Amygdala (tissue), 56 donors: ENCODE data around the gene BOC.
A peak's percentile ranks its signal among the peaks of the same experiment; 100 is the strongest.

Source experiments
- DNase-seq, 56 donors: peaks; one replicate each; lab custom pipeline; 2025; lab: John Stamatoyannopoulos, UW

BOC gene

DNA sequence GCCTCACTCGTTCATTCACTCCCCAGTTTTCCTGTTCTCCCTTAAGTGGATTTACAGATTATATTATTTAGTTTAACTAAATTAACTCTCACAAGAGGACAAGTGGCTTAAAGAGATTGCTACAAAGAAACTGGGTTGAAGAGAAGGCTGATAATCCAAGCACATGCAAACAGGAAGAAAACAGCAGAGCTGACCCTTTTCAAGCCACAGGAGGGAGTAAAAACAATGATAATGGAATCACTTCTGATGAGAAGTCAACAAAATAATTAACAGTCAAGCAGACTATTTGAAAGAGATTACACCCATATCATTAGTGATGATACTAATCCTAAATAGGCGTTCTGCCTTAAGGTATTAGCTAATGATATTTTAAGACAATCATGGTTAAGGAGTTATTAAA is 31.7 kb downstream of the BOC start:
- DNase-seq = no peak

DNA sequence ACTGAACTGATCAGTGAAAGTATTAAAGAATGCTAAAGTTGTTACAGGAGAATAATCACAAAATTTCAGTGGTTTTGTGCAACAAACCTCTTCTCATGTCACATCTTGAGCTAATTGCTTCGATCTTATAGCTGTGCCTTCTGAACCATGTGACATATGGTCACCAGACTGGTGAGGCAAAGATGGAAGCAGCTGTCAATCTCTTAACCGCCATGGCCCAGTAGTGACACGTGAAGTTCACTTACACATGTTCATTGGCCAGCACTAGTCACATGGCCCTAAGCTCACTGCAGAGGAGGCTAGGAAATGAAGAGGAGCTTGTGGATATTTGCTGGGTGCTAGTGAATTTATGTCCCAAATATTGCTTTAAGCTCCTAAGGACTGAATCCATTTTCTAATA is 32.5 kb downstream of the BOC start:
- DNase-seq = no peak

DNA sequence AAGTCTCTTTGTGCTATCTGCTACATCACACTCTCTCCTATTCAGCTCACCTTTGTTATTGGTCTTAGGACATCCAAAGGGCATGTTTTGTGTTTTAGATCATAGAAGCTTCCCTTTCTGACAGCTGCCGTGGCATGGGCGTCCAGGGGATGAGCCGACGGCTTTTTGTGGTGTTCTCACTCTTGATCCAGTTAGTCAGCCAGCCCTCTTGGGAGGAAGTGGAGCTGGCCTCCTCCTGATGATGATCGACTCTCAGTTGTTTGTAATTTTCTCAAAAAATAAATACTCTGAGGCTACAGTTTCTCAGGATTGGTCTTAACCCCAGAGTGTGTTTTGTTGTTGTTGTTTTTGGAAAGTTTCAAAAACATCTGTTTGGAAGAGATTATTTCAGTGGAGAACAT is 34.4 kb downstream of the BOC start:
- DNase-seq = no peak

DNA sequence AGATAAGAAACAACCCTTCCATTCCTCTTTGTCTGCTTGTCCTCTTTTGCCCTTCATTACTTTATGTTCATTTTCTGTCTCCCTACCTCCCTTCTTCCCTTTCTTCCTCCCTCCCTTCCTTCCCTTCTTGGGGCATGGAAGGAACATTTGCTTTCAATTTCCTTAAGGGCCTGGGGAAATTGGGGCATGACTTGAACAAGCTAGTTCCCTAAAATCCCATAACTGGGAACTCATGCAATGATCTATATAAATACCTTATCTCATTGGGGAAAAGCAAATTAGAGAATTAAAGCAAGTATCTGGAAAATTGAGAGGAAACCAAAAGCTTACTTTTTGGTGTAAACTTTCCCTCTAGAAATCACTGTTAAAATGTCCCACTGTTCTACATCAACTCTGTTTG is 35.7 kb downstream of the BOC start:
- no peak for DNase-seq

DNA sequence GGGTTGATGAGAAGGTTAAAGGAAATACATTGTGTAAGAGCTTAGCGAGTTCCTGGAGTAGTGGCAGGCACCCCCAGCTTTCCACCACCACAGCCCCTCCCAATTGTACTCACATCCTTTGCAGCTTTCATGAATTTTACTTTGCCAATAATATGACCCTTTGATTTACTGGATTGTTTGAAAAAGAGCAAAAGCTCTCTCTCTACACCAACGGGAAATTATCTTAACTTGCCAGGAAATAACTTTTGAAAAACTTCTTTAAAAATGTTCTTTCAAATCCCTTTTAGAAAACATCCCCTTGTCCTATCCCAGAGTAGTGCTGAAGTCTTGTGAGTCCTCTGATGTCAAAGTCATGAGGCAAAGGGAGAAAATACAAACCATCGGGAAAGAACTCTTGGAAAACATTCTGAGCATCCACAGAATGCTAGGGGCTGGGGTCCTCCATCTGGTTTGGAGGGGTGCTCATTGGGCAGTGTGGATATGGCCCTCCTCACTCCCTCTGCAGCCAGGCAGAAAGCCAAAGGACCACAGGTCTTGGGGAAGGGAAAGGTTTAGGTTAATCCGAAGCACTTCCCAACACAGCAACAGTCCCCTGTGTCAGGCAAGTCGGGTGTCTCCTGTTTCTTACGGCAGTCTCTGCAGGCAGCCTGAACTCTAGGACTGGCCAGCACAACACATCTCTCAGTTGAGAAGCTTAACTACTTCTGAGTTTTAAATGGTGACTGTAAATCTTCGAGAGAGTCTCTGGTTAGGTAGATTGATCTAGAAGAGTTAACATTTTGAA is 36.5 kb downstream of the BOC start:
- no peak for DNase-seq

DNA sequence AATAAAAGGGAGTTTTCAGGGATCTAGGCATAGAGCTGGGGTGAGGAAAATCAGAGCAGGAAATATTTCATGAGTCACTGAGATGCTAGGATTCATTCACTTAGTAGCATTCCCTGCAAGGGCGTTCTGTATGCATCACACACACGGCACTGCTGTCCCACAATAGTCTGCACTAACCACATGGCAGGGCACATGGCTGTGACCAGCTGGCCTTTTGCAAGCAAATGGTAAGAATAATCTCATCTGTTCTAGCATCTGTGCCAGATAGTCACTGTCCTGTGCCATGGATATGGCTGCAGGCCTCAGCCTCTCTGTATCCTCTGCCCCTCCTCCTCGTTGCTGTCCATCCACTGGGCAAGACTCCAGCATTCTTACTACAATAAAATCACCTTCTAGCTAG is 37.8 kb downstream of the BOC start:
- peak in 22 of 56 donors; percentile 9 to 53 (median 28) for DNase-seq

DNA sequence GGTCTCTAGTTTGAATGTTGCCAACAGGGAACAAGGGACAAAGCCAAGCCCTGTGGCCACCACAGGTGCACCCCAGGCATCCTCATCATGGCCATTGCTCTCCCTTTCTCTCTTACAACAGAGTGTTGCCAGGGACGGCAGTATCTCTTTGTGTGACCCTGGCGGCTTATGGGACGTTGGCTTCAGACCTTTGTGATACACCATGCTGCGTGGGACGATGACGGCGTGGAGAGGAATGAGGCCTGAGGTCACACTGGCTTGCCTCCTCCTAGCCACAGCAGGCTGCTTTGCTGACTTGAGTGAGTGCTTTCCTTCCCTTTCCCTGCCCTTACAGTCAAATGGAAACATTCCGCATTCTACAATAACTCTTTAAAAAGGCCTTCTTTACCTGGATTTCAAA is 38.2 kb downstream of the BOC start:
- DNase-seq = no peak

DNA sequence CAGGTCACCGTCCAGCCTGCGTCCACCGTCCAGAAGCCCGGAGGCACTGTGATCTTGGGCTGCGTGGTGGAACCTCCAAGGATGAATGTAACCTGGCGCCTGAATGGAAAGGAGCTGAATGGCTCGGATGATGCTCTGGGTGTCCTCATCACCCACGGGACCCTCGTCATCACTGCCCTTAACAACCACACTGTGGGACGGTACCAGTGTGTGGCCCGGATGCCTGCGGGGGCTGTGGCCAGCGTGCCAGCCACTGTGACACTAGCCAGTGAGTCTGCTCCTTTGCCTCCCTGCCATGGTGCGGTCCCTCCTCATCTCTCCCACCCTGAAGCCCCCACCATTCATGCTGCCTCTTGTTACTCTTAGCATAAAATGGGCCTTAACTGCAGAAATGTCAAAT is 39.2 kb downstream of the BOC start:
- DNase-seq = no peak

DNA sequence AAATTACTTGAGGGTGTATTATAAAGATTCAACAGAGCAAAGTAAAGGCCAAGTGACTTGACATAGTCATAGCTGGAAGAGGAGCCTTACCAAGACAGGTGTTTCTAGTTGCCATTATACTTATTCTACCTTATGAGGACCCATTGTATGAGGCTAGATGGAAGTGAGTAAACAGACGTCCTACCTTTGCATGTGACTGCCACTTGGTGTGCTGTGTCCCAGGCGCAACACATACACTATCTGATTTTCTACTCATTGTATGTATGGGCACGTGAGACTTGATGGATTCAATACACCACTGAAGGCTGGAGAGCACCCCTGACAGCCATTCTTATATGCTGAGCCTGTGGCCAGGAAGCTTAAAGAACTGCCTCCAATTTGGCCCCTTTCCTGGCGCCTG is 40.5 kb downstream of the BOC start:
- no peak for DNase-seq

DNA sequence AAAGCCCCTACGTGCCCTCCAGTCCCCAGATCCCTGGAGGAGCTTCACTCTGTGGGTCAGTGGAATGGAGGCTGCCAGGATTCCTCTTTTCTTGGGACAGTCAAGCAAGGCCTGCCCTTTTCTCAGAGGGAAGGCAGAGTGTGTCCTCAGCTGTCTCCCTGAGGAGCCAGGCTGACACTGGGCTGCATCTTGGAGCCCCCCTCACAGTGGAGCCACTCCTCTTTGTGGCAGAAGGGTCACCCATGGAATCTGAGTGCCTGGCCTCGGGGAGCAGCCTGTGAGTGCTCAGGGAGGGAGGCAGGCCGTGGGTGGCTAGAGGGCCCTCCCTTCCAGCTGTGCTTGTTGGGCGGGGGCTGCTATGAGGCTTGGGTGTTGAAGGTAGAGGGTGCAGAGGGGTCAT is 41.2 kb downstream of the BOC start:
- no peak for DNase-seq

DNA sequence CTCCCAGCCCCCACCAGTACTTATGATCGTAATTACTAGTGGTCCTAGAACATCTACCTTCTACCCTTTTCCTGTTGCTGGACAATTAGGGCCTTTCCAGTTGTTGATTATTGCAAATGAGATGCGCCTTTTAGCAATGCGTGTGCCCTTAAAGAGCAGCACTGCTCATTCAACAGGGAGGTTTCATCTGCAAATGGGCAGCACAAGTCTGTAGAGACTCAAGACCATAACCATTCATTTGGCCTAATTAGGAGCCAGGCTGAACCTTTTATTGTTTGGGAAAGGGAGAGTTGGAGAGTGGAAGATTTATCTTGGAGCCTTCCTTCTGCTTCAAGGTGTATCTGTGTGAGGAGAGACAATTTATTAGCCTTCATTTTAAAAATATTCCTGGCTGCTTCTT is 42.3 kb downstream of the BOC start:
- no peak for DNase-seq

DNA sequence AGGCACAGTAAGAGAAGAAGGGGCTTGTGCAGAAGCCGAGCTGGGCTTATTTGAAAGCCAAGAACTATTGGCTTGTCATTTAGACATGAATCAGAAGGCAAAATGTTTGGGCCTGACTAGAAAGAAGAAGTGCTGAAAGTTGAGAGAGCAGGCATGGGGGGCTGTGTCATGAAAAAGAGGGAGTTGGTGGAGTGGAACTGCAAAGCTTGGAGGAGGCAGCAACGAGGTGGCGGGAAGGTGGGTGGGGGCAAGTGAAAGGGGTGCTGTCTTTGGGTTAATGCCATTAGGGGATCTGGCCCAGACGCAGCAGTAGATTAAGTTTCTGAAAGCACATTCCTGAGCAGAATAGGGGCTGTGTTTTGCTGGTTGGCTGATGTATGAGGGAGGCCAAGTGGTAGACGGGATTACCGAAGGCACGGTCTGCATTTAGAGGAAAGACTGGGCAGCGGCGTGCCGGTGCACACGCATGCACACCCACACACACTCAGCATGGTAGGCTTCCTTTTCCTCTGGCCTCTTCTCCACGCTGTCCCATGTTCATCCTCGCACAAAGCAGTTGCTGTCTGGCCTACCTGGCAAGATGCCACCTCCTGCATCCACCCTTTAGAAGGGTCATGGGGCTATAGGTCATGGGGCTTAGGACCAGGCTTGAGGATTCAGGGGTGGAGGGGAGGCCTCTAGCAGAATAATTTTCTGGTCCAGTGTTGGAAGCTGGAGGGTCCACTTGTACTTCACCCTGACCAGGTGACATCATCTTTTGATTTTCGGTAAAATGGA is 43.0 kb downstream of the BOC start:
- peak in 6 of 56 donors; percentile 14 to 37 (median 22) for DNase-seq

DNA sequence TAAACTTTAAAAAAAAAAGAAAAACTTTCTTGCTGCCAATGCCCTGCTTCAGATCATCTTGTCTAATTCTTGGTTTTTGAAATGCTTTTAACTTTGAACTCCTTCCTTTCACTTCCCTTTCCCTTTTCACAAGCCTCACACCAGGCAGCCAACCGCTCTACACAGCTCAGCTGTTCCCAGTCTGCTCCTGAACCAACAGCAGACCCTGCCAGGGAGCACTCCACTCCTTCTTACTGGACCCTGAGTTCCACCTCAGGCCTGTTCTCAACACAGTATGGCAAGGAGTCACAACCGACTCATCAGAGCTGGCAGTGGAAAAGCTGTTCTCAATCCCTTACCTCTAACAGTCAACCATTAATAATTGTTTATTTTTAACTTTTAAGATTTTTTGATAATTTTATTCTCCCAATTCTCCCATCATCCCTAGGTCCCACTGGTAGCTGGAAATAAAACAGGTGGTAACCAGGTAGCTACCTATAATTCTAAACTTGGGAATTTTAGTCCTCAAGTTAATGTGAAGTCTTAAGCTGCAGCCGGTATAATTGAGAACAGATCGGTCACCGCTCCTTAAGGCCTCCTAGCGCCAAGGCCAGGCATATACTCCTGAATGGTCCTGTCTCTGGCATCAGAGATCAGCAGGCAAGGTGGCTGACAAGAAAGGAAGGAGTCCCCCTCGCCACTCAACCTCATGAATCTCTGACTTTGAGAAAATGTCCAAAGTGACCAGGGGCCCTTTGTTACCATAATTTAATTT is 43.9 kb downstream of the BOC start:
- DNase-seq = no peak

DNA sequence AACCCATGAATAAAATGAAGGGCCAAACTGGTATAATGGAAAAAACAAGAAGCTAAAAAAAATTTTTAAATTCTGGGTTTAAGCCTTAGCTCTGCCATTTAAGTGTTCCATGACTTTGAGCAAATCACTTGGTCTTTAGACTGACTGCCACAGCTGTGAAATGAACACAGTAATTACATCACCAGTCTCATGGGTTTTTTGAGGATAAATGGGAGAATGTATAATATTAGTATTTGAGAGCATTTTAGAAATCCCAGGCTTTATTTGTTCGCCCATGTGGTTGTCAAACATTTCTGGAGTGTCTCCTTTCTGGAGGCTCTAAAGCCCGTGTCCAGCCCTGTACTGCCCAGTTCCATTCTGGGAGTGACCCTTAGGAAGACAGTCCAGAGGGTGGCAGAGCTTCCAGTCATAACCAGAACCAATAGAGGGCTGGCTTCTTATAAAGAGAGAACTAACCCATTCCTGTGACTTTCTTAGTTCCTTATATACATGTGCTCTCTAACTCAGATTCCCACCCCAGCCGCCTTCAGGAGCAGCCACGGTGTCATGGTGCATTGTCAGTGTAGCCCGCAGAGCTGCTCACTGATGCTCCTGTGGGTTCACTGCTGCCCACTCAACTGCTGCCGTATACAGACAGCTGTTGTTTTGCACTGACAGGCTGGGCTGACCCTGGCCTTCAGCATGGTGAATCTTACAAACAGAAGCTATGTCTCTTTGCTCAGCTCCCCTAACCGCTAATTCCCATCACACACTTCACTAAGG is 44.7 kb downstream of the BOC start:
- no peak for DNase-seq

DNA sequence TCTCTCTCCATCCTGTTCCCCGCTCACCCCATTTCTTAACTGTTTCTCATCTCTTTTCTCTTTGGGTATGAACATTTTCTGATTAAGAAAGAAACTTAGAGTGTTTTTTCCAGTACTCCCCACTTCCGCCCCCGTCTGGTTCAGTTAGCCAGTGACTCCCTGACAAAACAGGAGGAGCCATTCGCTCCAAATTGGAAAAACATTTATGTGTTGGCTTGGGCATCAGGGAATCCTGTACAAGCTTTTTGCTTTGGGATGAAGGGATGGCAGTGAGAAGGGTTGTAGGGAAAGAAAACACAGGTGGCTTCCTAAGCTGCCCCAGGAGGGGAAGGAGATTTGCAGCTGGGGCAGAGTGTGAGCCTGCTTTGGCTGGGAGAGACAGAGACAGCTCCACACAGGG is 47.0 kb downstream of the BOC start:
- DNase-seq = no peak

DNA sequence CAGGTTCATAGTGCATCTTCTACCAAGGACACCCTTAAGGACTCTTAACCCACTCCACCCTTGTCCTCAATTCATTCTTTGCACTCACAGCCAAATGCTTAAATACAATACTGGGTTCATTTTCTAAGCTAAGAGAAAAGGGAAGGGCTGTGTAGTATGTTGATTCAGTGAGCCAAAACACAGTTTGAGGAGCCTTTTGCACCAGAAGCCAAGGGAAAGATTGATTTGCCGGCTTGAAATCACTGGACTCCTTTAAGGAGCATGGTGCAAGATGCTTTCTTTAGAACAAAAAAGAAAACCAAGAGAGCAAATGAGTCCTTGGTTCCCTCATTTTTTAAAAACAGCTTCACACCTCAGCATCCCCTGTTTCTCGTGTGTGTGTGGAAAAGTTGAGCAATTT is 47.8 kb downstream of the BOC start:
- DNase-seq = no peak

DNA sequence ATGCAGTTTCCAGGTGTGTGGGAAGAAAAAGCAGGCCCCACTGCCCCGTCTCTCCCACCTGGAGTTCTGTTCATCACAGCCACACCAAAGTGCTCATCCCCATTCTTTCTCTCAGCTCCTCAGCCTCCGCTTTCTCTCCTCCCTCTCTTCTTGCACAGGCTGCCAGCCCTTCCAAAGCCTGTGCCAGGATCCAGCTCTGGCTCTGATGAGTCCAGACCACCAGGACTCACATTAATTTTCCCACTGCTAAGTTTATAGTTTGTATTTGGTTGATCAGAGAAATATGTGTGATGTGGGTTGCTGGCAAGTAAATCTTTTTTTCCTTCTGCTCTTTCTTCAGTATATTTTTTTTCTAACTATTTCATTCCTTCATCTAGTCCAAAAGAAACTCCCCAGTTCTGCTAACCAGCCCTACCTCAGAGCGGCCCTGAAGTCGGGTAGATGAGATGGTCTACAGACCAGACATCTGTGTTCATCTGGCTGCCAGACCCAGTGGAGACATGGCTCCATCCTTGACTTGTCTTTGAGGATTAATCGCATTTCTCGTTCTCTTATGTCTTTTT is 49.8 kb downstream of the BOC start:
- DNase-seq = no peak

DNA sequence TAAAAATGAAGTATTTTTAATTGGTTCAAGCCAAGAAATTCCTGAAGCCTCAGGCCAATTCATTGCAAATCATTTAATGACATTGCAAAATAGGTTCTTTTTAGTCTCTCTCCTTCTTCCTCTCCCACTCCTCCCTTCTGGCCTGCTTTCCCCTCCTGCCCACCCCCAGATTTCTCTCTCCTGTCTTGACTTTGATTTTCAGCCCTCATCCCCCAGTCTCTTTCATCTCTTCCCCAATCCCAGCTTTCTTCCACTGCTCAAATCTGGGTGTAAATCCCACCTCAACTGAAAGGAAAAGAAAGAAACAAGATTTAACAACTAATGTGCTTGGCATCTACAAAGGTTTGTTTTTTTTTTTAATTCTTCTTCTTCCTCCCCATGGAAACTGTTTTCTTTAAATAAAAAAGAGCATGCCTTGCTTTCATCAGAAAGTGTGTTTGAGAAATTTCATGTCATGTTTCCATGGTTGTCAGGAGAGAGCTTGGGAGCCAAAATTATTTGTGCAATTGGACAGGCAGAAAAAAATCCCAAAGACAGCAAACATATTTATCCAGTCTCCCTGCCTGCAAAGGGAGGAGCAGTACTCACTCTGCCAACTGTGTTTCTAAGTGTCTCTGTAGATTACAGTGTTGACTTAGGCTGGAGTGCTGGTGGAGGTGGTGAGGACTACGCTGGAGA is 50.4 kb downstream of the BOC start:
- peak in 1 of 56 donors; percentile 10 for DNase-seq

DNA sequence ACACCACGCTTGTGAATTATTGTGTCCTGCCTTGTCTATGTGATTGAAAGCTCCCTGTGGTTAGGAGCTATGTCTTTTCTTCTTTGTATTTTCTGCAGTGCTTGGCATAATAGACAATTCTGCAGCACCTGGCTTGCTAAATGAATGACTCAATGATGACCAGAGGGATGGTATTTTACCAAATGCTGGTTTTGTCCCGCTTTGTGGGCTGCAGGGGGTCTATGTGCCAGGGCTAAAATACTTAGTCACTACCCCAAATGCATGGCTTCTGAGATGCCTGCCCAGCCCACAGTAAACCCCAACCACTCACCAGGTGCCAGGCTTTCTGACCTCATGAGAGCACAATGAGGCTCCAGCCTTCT is 50.9 kb downstream of the BOC start:
- DNase-seq = no peak

DNA sequence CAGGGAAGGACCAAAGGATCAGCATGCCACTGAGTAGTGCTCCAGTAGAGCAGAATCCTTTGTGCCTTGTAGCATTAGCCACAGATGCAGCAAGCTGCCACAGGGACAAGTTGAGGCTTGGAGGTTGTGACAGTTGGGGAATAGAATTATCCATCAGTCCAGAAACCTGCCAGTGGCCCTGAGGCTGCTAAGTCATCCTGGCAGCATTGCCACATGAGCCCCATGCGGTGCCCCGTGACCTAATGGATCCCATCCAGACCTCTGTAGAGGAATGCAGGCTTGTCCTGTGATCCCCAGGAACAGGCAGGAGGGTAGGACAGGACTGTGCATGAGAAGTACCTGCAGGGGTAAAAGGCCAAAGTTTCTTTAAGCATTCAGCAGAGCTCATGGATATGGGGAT is 51.7 kb downstream of the BOC start:
- no peak for DNase-seq
